Measurements from ENCODE around the gene HHEX. TPM values are rescaled to one million over a fixed set of nuclear protein-coding genes. Genes with fewer than 3 reads are reported as not detected.
A peak's percentile ranks its signal among the peaks of the same experiment; 100 is the strongest.
"Not testable (repeated sequence)": the region's sequence is repeated elsewhere in the genome, so short reads cannot be mapped to it uniquely, and the experiment has no call there.

Gene HHEX
- polyA plus RNA-seq (2013, experiment 1 of 2; ENCODE audit: insufficient read length) = 1.4 TPM
- polyA plus RNA-seq (2013, experiment 2 of 2; ENCODE audit: insufficient read length) = 1.2 TPM

DNA sequence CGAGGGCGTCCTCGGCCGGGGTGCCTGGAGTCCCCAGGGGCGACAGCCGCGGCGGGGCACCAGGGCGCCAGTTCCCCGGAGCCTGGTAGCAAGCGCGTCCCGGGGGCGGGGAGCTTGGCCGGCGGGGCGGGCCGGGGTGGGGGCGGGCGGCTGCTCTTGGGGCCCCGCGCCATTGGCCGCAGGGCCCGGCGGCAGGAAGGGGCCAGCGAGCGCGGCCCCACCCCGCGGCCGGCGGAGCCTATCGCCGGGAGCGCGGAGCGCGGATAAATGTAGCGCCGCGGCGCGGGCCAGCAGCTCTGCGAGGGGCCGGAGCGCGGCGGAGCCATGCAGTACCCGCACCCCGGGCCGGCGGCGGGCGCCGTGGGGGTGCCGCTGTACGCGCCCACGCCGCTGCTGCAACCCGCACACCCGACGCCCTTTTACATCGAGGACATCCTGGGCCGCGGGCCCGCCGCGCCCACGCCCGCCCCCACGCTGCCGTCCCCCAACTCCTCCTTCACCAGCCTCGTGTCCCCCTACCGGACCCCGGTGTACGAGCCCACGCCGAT lies at the start of gene HHEX:
Gene HHEX, plus strand, starts transcription at position 293 of the 548 bp plus-strand sequence. Its CDS starts 32 bp downstream, at position 325.
- peak; percentile 72 for DNase-seq

DNA sequence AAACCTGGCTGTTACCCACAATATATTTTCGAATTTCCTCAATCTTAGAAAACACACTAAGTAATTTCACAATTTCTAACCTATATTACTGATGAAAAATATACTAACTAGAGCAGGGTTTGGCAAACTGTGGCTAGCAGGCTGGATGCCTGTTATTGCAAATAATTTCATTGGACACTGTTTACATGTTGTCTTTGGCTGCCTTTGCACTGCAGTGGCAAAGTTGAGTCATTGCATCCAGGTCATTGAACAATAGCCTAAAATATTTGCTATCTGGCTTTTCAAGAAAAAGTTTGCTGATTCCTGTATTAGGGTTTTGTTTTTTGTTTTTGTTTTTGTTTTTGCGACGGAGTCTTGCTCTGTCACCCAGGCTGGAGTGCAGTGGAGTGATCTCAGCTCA lies 49.6 kb upstream of the HHEX start:
- DNase-seq = peak; percentile 8

DNA sequence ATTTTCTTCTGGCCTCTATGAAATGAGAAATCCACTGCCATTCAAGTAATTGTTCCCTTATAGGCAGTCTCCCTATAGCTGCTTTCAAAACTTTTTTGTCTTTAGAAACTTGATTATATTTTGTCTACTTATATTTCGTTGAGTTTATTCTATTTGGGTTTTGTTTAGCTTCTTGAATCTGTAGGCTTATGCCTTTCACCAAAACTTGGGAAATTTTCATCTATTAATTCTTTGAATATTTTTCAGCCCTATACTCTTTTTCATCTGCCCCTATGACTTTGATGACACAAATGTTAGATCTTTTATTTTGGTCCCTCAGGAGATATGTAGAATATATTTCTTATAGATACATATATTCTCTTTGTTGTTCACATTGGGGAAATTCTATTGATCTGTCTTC lies 48.3 kb upstream of the HHEX start:
- no peak for DNase-seq

DNA sequence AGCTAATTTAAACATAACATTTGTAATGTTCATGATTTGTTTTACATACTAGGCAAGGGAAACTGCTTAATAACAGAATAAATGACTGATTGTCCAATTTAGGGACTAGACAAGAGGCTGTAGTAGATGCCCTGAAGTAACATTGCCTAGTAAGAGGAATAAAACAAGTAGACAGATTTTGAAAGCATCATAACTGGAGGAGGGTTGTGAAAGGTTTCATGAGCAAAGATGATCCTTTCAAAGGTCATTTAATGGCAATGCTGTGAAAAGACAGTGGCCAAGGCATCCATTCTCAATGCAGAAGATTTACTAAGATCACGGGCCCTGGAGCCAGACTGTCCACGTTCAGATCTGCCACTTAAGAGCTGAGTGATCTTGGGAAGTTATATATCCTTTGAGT lies 44.8 kb upstream of the HHEX start:
- no peak for DNase-seq

DNA sequence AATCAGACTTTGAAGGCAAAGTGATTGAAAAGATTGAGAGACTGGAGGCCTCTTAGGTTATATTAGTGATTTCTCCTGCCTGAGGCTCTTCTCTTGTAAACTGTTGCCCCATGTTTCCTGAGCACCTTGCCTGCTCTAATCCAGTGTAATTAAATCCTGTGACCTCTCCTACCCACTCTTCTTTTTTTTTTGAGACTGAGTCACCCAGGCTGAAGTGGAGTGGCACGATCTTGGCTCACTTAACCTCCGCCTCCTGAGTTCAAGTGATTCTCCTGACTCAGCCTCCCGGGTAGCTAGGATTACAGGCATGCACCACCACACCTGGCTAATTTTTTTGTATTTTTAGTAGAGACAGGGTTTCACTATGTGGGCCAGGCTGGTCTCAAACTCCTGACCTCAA lies 38.9 kb upstream of the HHEX start:
- DNase-seq = not testable (repeated sequence)

DNA sequence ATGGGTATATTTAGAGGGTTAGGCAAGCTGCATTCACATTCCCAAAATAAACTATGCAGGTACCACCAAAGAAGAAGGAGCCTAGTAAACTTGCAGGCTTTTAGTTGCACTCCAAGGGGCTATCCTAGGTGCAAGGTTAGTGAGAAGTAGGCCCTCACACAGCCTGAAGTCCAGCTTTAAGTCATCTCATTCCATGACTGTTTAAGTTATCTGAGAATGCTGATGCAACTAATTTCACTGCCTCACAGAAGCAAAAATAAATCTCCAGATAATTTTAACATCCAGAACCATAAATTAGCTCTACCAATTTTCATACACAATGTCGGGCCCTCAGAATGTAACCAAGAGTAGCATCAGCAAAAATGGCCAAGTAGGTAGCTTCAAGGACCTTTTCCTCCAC lies 34.3 kb upstream of the HHEX start:
- DNase-seq = no peak

DNA sequence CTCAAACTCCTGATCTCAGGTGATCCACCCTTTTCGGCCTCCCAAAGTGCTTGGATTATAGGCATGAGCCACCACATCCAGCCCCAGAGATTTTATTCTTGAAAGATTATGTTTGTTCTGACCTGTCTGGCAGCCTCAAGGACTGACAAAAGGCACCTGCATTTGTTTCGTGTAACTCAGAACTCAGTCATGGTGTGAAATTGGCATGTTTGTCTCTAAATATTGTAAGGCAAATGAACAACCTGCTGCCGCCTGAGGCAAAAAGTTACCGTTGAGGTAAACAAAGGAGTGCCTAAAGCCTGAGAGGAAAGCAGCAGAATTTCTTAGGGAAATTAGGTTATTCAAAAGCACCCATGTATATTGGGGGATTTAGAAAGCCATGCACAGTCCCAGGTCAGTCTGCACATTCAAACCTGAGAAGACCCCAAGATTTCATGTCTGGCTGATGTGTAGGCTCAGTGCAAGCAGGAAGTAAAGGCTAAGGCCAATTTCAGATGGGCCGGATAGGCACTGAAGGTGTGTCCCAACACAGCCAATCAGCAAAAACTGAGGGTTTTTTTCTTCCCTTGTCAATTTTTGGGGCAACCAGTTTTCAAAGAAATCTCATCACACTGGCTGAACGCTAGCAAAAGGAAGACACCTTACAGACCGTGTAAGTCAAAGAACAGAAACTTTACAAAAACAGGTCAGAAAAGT lies 33.3 kb upstream of the HHEX start:
- no peak for DNase-seq

DNA sequence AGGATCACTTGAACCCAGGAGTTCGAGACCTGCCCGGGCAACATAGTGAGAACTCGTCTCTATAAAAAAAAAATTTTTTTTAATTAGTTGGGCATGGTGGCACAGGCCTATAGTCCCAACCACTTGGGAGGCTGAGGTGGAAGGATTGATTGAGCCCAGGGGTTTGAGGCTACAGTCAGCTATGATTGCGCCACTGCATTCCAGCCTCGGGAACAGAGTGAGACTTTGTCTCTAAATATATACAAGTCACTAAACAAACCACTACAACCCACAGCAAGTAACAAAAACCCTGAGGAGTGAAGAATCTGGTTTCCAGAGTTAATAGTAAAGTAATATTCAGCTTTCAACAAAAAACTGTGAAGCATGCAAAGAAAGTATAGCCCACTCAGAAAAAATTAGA lies 32.7 kb upstream of the HHEX start:
- DNase-seq = peak; percentile 15

DNA sequence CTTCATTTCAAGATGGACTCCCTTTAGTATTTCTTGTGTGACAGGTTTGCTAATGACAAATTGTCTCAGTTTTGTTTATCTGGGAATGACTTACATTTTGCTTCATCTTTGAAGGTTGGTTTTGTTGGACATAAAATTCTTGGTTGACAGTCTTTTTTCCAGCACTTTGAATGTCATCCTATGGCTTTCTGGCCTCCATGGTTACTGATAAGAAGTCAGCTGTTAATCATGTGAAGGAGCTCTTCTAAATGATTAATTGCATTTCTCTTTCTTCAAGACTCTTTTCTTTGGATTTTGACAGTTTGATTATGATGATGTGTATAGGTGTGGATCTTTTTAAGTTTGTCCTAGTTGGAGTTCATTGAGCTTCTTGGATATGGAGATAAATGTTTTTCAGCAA lies 26.9 kb upstream of the HHEX start:
- DNase-seq = no peak

DNA sequence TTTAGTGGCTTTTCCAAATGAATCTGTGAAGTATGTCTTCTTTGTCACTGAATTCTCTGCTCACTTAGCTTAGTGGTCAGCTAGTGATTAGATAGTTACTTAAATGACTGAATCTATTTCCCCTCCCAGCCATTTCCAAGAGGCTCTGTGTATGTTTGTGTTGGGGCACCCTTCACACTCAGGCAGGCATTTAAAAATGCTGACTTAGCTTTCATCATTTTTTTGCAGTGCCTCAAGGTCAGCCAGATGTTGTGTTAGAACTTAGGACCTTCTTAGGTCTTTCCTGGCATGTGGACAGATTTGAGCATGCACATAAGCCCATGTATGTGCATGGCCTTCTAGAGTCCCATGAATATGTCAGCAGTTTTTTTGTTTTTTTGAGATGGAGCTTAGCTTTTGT lies 25.4 kb upstream of the HHEX start:
- DNase-seq = no peak

DNA sequence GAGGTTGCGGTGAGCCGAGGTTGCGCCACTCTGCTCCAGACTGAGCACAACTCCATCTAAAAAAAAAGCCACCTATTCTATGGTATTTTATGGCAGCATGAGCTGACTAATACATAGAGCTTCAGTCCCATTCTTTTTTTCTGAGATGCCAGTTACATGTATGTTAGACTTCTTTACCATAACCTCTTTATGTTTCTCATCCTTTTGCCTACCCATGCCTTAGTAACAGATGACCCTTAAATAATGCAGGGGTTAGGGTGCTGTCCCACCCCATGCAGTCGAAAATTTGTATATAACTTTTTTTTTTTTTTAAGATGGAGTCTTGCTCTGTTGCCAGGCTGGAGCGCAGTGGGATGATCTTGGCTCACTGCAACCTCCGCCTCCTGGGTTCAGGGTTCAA lies 22.7 kb upstream of the HHEX start:
- no peak for DNase-seq

DNA sequence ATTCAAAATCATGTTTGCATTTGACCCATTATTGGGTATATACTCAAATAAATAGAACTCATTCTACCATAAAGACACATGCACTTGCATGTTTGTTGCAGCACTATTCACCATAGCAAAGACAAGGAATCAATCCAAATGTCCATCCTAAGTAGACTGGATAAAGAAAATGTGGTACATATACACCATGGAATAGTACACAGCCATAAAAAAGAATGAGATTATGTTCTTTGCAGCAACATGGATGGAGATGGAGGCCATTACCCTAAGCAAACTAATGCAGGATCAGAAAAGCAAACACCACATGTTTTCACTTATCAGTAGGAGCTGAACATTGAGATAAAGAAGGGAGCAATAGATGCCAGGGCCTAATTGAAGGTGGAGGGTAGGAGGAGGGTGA lies 12.0 kb upstream of the HHEX start:
- no peak for DNase-seq

DNA sequence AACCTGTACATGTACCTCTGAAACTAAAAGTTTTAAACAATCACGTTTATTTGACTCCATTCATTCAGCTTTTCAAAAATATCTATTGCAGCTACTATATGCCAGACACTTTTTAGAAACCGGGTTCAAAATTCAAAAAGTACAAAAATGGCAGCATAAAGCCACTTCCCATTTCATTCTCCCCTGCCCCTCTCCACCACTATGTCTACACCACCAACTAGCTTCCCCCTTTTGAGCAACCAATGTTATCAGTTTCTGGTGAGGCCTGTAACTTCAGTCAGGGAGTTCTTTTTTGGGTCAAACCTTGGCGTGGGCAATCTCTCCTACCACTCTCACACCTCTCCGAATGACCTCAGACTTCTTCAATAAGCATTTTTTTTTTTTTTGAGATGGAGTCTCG lies 11.5 kb upstream of the HHEX start:
- no peak for DNase-seq

DNA sequence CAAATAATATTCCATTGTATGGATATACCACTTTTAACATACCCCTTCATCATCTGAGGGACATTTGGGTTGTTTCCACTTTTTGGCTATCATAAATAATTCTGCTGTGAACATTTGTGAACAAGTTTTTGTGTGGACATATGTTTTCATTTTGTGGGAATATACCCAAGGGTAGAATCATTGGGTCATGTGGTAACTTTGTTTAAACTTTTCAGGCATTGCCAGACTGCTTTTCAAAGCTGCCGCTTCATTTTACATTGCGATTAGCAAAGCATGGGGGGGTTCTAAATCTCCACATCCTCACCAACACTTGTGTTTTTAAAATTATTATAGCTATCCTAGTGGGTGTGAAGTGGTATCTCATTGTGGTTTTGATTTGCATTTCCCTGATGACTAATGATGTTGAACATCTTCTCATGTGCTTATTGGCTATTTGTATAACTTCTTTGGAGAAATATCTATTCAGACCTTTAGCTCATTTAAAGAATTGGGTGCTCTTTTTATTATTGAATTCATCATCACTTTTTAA lies 8.4 kb upstream of the HHEX start:
- DNase-seq = no peak

DNA sequence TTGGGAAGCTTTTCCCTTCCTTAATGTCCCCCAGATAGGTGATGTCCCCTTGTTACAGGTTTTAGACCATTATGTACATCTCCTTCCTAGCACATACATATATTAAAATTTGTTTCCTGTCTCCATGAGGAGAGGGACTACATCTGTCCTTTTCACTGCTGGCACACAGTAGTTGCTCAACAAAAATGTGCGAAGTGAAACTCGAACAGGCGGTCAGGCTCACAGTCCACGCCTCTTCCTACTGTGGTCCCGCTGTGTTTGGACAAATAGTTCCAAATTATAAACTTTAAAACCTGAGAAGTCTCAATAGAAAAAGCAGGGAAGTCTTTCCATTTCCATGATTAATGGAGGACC lies 1.2 kb upstream of the HHEX start:
- no peak for DNase-seq

DNA sequence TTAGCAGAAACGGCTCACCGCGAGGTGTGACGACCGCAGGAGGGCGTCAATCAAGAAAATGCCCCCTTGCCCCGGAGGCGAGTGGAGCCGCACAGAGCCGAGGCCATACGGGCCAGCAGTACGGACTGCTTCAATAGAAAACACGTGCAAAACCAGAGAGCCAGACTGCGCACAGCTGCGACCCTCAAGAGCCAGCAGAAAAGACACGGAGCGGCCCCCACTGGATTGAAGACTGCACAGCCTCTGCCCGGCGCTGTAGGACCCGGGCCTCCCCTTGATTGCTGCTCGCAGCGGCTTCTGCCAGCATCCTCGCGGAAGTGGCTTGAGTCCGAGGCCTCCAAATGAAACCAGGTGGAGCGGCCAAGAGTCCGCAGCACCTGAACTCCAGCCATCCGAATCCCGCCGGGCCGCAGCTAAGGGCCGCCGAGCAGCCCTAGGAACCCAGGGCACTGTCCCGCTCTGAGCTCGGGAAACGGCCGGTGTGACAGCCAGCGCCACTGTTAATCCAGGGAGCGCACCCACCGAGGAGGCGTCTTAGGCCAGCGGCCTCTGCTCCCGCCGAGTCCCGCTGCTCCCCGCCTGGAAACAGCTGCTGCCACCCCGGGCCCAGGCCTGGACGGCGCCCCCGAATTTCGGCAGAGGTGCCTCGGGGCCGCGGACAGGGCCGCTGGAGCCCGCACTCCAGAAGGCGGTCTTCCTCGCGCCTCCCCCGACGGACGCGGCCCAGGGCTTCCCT lies 660 bp upstream of the HHEX start:
- DNase-seq = peak; percentile 20

DNA sequence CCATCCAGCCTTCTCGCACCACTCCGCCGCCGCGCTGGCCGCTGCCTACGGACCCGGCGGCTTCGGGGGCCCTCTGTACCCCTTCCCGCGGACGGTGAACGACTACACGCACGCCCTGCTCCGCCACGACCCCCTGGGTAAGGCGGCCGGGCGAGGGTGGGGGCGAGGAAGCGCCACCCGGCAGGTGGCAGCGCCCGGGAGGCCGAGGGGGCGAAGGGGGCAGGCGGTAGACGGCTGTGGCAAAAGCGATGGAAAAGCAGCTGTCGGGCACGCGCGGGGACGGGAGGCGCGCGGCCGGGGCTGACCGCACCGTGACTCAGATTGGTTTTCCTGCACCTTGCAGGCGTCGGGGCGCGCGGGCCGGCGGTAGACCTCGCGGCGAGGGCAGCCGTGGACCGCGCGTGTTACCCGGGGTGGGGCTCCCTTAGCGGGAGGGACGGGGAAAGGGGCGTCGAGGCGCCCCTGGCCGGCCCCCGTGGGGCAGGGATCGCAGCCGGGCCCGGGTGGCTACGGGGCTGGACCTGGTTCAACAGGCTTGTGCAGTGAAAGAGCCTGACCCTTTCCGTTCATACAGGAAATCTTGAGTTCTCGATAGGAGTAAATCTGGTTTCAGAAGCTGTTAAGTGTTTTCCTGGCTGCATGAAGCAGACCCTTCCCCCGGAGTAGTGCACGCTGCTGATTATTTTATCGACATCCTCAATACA lies 608 bp downstream of the HHEX start:
- peak; percentile 50 for DNase-seq

DNA sequence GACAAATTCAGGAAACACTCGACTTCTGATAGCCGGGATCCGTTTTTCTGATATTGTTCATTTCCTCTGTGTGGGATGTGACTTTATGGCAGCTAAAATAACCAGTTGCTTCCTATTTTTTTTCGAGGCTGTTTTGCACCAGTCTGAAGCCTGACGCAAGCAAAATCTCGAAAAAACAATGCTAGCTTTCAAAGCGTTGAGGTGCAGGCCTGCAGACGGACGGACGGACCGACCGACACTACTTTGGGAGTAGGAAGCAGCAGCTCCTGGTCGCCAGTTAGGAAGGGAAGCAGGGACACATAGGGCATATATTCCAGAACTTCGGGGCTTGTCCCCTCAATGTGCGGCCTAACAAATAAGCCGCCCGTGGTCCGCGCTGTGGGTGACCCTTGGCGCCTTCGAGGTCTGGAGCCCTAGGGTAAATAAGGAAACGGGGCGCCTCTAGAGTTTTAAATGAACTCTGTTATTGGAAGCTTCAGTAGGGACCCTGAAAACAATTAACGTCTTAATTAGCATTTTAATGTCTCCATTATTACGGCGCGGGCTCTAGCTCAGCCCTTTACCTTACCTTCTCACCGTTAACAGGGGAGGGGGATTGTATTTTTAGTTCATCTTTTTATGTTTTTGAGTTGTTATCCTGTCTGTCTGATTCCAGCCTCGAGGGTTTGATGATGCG lies 1.3 kb downstream of the HHEX start:
- DNase-seq = no peak

DNA sequence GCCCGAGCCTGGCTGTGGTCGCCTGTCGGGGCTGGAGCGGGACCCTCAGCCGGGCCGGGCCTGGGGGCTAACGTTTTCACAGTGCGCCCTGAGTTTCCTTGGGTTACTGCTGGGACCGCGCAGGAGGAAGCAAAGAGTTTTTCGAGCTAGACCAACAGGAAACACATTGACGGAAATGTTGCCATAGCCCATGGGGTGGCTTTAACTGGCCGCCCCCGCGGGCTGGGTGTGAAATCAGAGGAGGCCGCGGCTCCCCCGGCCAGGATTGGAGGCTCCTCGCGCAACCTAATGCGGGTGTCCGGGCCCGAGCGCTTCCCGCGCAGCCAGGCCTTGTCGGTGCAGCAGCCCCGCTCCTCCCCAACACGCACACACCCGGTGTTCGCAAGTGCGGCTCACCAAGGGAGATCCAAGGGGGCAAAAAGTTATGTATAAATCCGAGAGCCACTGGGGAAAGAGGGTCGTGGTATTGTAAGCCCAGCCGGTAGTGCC lies 1.9 kb downstream of the HHEX start:
- DNase-seq = no peak

DNA sequence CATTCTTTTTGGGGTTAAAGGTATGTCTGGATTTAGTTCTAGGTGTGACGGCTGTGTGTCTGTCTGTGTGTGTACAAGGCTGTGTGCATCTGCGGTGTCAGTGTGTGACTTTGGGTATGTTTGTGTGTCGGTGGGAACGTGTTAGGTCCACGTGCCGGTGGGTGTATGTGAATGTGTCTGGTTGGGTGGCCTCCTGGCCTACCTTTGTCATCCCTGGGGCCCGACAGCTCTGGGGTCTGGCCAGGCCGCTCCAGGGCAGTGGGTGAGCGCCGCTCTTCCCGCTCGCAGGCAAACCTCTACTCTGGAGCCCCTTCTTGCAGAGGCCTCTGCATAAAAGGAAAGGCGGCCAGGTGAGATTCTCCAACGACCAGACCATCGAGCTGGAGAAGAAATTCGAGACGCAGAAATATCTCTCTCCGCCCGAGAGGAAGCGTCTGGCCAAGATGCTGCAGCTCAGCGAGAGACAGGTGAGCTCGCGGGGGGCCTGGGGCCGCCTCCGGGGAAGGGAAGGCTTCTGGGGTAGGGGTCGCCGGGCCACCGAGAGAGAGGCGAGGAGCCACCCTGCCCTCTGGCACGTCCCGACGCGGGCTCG lies 2.4 kb downstream of the HHEX start:
- DNase-seq = no peak

DNA sequence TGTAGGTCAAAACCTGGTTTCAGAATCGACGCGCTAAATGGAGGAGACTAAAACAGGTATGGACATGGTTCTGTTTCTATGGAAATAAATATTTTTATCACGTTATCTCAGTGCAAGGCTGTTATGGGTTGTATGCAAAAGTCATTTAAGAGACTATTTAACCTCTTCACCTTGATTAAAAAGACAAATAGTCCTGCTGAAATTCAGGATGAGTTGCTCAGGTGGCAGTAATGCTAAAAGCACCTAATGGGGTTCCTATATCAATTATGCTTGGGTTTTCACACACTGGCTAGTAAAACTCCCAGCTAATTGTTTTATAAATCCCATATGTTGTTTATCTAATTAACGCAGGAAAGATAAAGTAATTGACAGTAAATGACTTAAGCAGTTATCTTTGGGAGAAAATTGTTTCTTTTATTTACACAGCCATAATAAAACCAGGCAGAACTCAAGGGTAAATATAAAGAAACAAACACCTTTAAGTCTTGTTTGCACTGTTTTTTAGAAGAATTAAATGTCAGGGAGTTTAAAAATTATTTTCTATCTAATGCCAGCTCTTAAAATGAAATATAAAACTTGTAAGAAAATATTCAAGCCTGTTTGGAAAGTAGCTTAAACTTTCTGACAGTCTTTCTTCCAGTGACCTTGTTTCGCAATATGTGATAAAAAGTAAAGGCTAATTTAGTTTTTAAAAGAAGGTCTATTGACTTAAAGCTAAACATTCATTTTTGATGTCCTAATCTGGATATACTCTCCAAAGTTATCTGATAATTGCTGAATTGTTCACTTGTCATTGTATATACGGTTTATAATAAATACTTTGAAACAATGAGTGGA lies 3.2 kb downstream of the HHEX start:
- no peak for DNase-seq

Data from fibroblast of skin of back (primary cell).